GM19239 (cell line): ENCODE results near the gene C20orf202.

Experiments
- DNase-seq: peaks from one replicate; pipeline ENCODE4 v3.0.0; 2011; ENCODE audit warnings: low spot score; ENCODE audit not compliant: insufficient read length
- FAIRE-seq: peaks from 2 replicates; lab custom pipeline; 2011; peaks lifted over from hg19 to GRCh38; lab: Jason Lieb, UNC

Gene C20orf202

GRCh38 chr20:1183153-1183552, 20.1 kb upstream of the C20orf202 start:
- no peak for FAIRE-seq
- DNase-seq: no peak

DNA sequence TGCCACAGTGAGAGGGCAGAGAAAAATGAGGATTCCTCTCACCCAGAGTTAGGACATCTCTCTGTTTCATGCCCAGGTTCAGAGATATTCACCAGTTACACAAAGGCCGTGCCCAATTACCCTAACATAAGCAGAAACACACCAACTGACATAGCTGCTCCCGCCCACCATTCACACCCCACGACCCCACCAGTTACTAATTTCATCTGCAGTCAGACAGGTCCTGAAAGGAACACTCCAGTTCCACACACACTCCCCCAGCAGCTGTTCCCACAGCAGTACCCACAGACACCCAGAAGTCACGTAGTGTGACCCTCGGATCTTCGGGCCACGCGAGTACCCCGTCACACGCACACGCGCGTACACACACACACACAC, 19.0 kb upstream of the C20orf202 start:
- DNase-seq (no peak), FAIRE-seq (no peak)

GRCh38 chr20:1184638-1185315, 18.5 kb upstream of the C20orf202 start, which contains the start of gene TMEM74B:
Gene TMEM74B, minus strand, starts transcription at chr20:1184981. Its CDS starts 1,180 bp downstream, at chr20:1183801.
- no peak for FAIRE-seq
- DNase-seq: no peak

DNA sequence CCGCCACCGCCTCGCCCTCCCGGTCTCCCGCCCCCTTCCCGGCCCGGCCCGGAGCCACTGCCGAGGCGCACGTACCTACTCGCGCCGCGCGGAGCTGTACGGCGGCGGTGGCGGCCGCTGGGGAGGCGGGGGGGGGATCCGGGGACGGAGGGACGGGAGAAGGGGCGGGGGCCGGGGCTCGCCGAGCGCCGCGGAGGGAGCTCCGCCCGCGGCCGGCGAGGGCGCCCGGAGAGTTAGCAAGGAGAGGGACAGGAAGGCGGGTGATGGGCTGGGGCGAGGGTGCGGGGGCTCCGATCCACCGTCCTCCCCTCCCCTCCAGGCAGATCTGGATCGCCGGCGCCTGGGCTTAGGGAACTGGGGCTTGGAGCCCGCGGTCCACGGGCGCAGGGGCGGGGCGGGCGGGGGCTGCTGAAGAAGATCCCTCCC, 17.9 kb upstream of the C20orf202 start:
- no peak for FAIRE-seq
- DNase-seq: no peak

GRCh38 chr20:1185790-1186334, 17.4 kb upstream of the C20orf202 start:
- DNase-seq: peak; percentile 52
- no peak for FAIRE-seq

- DNase-seq (no peak), FAIRE-seq (no peak)
Observed at GRCh38 chr20:1186367-1186991, 16.8 kb upstream of the C20orf202 start.

DNA sequence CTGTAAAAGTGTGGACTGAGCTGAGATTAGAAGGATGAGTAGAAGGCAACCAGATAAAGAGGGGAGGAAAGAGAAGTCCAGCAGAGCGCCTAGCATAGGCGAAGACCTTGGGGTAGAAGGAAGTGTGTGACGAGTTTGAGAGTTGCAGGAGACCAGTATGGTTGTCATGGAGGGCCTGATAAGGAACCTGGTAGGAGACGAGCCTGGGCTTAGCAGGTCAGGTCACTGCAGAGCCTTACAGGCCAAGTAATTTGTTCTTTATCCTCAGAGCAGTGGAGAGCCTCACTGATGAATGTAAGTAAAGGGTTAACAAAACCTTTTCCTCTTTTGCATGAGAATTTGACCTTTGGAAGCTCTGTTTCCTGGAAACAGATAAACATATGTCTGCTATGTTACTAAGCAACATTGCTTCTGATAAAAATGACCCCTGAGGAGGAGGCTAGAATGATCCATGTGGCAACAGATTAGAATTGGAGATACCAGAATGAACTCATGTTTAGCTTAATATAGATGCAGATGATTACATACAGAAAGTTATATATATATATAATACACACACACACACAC, 15.6 kb upstream of the C20orf202 start:
- FAIRE-seq (no peak), DNase-seq (no peak)

DNA sequence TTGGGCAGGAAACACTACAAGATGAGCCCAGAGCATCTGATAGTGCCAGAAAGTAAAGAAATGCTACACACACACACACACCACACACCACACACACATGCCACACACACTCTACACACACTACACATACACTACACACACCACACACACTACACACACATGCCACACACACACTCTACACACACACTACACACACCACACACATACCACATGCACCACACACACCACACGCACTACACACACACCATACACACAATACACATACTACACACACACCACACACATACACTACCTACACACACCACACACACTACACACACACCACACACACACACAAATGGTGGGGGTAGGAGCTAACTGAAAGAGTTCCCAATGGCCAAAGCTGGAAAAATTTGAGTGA, 14.9 kb upstream of the C20orf202 start:
- no peak for DNase-seq
- FAIRE-seq: no peak

DNA sequence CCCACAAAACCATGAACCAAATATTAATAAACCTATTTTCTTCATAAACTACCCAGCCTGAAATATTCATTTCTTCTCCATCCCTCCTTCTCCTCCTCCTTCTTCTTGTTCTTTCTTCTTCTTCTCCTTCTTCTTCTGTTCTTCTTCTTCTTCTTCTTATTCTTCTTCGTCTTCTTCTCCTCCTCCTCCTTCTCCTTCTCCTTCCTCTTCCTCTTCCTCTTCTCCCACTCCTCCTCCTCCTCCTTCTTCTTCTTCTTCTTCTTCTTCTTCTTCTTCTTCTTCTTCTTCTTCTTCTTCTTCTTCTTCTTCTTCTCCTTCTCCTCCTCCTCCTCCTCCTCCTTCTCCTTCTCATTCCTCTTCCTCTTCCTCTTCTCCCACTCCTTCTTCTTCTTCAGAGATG, 13.4 kb upstream of the C20orf202 start:
- FAIRE-seq: no peak
- DNase-seq: no peak

- no peak for FAIRE-seq
- DNase-seq: no peak
Observed at GRCh38 chr20:1190847-1191246, 12.4 kb upstream of the C20orf202 start.

DNA sequence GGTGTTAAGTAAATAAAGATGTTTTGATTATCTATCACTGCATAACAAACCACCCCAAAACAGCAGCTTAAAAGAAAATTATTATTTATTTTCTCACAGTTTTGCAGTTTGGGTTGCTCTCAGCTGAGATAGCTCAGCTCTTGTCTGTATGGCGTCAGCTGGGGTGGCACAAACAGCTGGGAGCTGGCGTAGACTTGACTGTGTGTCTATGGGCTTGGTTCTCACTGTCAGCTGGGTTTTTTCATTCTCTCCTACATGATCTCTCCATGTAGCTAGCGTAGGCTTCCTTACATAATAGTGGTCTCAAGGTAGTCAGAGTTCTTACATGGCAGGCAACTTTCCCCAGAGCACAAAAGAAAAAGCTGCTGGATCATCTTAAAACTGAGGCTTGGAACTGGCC, 12.0 kb upstream of the C20orf202 start:
- FAIRE-seq (no peak), DNase-seq (no peak)

DNA sequence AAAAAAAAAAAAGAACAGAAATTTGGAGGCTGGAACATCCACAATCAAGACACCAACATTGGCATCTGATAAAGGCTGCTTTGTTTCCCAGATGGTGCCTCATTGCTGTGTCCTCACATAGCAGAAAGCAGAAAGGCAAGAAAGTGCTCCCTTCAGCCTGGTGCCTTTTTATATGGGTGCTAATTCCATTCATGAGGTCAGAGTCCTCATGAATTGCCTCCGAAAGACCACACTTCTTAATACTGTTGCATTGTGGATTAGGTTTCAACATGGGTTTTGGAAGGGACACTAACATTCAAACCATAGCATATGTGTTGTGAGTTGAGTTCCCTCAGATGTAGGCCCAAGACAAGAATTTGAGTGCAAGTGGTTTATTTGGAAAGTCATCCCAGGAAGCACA, 8.0 kb upstream of the C20orf202 start:
- no peak for FAIRE-seq

GRCh38 chr20:1196634-1197033, 6.6 kb upstream of the C20orf202 start:
- no peak for DNase-seq
- FAIRE-seq: no peak

More for the DNA sequence above, 8.0 kb upstream of the C20orf202 start:
- DNase-seq: no peak

GRCh38 chr20:1197801-1198200, 5.5 kb upstream of the C20orf202 start:
- DNase-seq: no peak
- FAIRE-seq: no peak

DNA sequence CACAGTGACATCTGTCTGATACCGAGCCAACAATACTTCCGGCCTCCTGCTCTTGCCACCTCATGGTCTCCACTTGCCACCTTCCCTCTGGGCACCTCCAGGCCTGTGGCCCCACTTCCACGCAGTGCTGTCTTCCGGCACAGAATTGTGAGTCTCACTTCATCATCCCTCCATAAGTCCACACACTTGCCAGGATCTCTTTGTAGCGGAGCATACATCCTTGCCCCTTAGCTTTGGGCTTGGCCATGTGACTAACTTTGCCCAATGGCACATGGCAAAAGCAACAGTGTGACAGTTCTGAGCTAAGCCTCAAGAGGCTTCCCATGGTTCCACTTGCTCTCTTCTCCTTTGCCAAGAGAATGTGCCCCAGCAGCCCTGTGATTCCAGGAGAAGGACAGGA, 4.5 kb upstream of the C20orf202 start:
- no peak for DNase-seq
- FAIRE-seq: no peak

- FAIRE-seq: no peak
- no peak for DNase-seq
Observed at GRCh38 chr20:1199212-1199873, 3.9 kb upstream of the C20orf202 start.

DNA sequence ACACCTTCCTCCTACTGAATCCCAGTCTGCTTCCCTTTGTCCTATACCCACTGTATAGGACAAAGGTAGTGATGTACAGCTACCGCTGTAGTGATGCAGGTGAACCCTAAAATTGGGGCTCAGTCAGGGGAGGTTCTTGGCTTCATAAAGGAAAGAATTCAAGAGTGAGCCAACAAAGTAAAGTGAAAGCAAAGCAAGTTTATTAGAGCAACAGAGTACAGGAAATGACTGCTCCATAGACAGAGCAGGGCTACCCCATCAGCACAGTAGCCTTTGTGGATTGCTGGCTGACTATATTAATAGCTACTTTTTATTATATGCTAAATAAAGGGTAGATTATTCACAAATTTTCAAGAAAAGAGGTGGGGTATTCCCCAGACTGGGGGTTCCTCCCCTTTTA, 3.3 kb upstream of the C20orf202 start:
- no peak for DNase-seq
- FAIRE-seq: no peak

GRCh38 chr20:1203630-1204029, 376 bp downstream of the C20orf202 start:
- FAIRE-seq (no peak), DNase-seq (no peak)

- DNase-seq (no peak), FAIRE-seq (no peak)
Observed at GRCh38 chr20:1204113-1204512, 859 bp downstream of the C20orf202 start.

- no peak for DNase-seq
- no peak for FAIRE-seq
Observed at GRCh38 chr20:1204576-1204975, 1.3 kb downstream of the C20orf202 start.

GRCh38 chr20:1205802-1206201, 2.5 kb downstream of the C20orf202 start:
- no peak for FAIRE-seq
- DNase-seq: no peak
